Endothelial cell (in vitro differentiated cells): ENCODE data around the gene MRPL27. TPM values are rescaled to one million over a fixed set of nuclear protein-coding genes. Genes with fewer than 3 reads are reported as not detected.

ENCODE experiments used
- DNase-seq: peaks from one replicate; pipeline ENCODE4 v3.0.0; 2021; ENCODE audit warnings: low spot score
- H3K27ac Mint-ChIP-seq: one replicate; pipeline ENCODE4 v1.8.0; 2021; ENCODE audit warnings: mixed read lengths, inconsistent platforms; ENCODE audit not compliant: unreplicated experiment
- H3K27me3 Mint-ChIP-seq: one replicate; pipeline ENCODE4 v1.8.0; 2021; ENCODE audit warnings: mild to moderate bottlenecking, moderate library complexity, mixed read lengths, inconsistent platforms; ENCODE audit not compliant: unreplicated experiment
- H3K36me3 Mint-ChIP-seq: one replicate; pipeline ENCODE4 v1.8.0; 2021; ENCODE audit warnings: mild to moderate bottlenecking, low read depth, mixed read lengths, inconsistent platforms; ENCODE audit not compliant: unreplicated experiment
- H3K4me1 Mint-ChIP-seq: one replicate; pipeline ENCODE4 v1.8.0; 2021; ENCODE audit warnings: mild to moderate bottlenecking, mixed read lengths, inconsistent platforms; ENCODE audit not compliant: unreplicated experiment
- H3K4me3 Mint-ChIP-seq: one replicate; pipeline ENCODE4 v1.8.0; 2021; ENCODE audit warnings: mild to moderate bottlenecking, mixed read lengths, inconsistent platforms; ENCODE audit not compliant: unreplicated experiment
- H3K9me3 Mint-ChIP-seq: one replicate; pipeline ENCODE4 v1.8.0; 2021; ENCODE audit warnings: mixed read lengths, inconsistent platforms; ENCODE audit not compliant: unreplicated experiment
- total RNA-seq: library from RNA; stranded (reverse); fragmentation: NEBNext Ultra II Directional; extraction: Animal tissue kit (Norgen Biotek cat#: 25700); gene quantifications from one replicate; pipeline ENCODE4 v1.2.1, GENCODE V29; 2021; ENCODE audit not compliant: unreplicated experiment
- TF ChIP-seq, protein P1 (sequence below): fragments of 200-600 bp; sonication (generic); IDR thresholded peaks from one replicate; pipeline ENCODE4 v1.5.0; 2021; ENCODE audit warnings: antibody characterized with exemption; ENCODE audit not compliant: unreplicated experiment

MRPL27 gene
- total RNA-seq, 1 donor from 2014 or later = 38.9 TPM

DNA sequence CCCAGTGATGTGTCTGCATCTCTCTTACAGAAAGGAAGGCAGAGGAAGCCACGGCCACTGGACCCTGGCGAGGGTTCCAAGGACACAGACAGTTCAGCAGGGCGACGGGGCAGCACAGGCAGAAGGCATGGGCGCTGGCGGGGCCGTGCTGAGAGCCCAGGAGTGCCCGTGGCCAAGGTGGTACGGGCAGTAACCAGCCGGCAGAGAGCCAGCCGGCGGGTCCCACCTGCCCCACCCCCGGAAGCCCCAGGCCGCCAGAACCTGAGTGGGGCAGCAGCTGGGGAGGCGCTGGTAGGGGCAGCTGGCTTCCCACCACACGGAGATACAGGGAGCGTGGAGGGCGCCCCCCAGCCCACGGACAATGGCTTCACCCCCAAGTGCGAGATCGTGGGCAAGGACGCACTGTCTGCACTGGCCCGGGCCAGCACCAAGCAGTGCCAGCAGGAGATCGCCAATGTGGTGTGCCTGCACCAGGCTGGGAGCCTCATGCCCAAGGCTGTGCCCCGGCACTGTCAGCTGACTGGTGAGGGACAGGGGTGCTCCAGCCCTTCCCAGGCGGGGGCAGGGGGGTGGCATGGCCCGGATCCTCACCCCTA, 19.3 kb downstream of the MRPL27 start:
- peaks cover 10% of the 10 kb centered on the region for H3K27me3 Mint-ChIP-seq
- TF ChIP-seq, protein P1, sequence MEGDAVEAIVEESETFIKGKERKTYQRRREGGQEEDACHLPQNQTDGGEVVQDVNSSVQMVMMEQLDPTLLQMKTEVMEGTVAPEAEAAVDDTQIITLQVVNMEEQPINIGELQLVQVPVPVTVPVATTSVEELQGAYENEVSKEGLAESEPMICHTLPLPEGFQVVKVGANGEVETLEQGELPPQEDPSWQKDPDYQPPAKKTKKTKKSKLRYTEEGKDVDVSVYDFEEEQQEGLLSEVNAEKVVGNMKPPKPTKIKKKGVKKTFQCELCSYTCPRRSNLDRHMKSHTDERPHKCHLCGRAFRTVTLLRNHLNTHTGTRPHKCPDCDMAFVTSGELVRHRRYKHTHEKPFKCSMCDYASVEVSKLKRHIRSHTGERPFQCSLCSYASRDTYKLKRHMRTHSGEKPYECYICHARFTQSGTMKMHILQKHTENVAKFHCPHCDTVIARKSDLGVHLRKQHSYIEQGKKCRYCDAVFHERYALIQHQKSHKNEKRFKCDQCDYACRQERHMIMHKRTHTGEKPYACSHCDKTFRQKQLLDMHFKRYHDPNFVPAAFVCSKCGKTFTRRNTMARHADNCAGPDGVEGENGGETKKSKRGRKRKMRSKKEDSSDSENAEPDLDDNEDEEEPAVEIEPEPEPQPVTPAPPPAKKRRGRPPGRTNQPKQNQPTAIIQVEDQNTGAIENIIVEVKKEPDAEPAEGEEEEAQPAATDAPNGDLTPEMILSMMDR = no peak
- no peaks in the 10 kb centered on the region for H3K9me3 Mint-ChIP-seq
- H3K36me3 Mint-ChIP-seq = peaks cover 15% of the 10 kb centered on the region
- no peak overlapping the region for H3K27ac Mint-ChIP-seq
- no peak for DNase-seq
- H3K4me1 Mint-ChIP-seq = peaks cover 9% of the 10 kb centered on the region
- peak overlapping the region; percentile 53 for H3K4me3 Mint-ChIP-seq

DNA sequence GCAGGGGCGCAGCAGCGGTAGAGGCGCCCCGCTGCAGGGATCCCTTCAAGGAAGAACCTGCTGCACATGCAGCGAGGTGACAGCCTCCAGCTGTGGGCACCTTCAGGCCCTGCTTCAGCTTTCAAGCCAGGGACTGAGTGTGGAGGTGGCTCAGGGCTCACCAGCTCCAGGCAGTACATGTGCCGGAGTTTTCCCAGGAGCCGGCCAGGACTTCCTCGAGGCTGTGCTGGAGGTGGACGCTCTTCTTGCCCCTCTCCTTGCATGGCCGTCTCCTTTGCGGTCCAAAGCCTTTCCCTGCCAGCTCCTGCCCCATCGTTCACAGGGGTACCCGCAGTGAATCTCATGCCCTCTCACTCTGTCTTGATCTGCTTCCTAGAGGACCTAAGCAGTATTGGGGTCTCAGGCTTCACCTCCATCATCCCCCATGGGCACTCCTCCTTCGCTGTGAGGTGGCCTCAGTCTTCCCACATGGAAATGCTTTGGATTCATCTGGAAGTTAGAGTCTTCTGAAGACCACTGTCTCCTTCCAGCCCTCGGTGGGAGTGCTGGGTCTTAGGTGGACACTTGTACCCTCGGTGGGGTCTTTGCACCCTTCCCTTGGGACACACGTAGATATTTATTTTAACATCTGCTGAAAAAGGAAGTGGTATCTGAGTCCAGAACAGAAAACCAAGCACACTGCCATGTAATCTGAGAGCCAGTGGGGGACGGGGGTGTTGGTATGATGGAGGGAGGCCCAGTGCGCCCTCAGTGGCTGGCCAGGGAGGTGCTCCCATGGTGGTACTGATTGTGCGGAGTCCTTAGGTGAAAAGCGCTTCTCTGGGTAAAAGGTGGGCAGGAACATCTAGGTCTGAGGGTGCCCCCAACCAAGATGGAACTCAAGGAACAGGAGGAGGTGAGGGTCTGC, 20.0 kb downstream of the MRPL27 start:
- Mint-ChIP-seq H3K27me3 (peaks cover 15% of the 10 kb centered on the region), H3K4me1 (peaks cover 16% of the 10 kb centered on the region), H3K36me3 (peaks cover 17% of the 10 kb centered on the region), H3K27ac (peak overlapping the region; percentile 61), H3K4me3 (peak overlapping the region; percentile 53), H3K9me3 (no peaks in the 10 kb centered on the region)
- TF ChIP-seq, protein P1 = no peak
- DNase-seq = no peak

DNA sequence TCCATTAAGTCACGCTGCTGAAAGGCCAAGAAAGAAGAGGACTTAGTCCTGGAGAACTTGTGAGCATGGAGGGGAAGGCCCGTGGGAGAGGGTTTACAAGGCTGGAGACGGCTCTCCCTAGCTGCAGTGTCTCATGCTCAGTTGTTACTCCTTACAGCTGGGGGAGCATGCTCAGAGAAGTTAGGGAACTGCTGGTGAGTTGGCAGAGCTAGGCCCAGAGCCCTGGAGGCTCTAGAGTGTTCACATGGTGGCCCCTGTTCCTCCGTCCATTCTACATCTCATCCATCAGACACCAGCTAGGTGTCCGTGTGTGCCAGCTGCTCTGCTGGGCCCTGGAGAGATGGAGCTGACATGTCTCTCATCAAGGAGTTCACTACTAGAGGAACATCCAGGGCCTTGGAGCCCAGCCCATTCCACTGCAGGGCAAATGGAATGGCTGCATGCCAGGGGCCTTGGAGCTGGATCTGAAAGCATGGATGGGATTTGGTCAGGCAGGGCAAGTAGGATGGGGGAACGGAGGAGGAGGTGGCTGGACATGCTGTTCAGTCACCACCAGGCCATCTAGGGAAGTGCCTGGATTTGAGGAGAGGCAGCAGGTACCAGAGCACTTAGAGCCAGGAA, 20.8 kb downstream of the MRPL27 start:
- Mint-ChIP-seq H3K4me1 (peaks cover 21% of the 10 kb centered on the region), H3K4me3 (no peak overlapping the region), H3K27me3 (peaks cover 15% of the 10 kb centered on the region), H3K27ac (no peak overlapping the region), H3K36me3 (peaks cover 20% of the 10 kb centered on the region), H3K9me3 (no peaks in the 10 kb centered on the region)
- DNase-seq = no peak
- TF ChIP-seq, protein P1 = no peak

- Mint-ChIP-seq H3K27me3 (peaks cover 15% of the 10 kb centered on the region), H3K36me3 (peaks cover 20% of the 10 kb centered on the region), H3K4me1 (peaks cover 27% of the 10 kb centered on the region), H3K4me3 (no peak overlapping the region), H3K9me3 (no peaks in the 10 kb centered on the region), H3K27ac (no peak overlapping the region)
- no peak for DNase-seq
- TF ChIP-seq, protein P1 = no peak
Measured at GRCh38 chr17:50350733-50351132, 22.3 kb downstream of the MRPL27 start.
